ENCODE measurements around the gene BAIAP2. TPM values are rescaled to one million over a fixed set of nuclear protein-coding genes. Genes with fewer than 3 reads are reported as not detected.

BAIAP2 gene
- total and polyA plus RNA-seq, 2 donors from 2014 or later = 44.5 to 45.8 TPM

GRCh38 chr17:81092518-81093095, 57.7 kb downstream of the BAIAP2 start:
- DNase-seq = no peak
- peaks cover 0 to 9% (median 0%) of the 10 kb centered on the region in 3 donors for H3K36me3 ChIP-seq (ENCODE audit: control insufficient read depth in 2 of 3, insufficient read depth in 3 of 3, low read length in 3 of 3)
- no peaks in the 10 kb centered on the region for H3K9me3 ChIP-seq (ENCODE audit: control insufficient read depth in 2 of 3, insufficient read depth in 1 of 3, low read length in 3 of 3)
- no peak overlapping the region for H3K9ac ChIP-seq (ENCODE audit: low read length in 3 of 3)
- H3K27me3 ChIP-seq (ENCODE audit: control insufficient read depth, insufficient read depth, low read length) = no peaks in the 10 kb centered on the region
- intact Hi-C loops (cut with DNase I) = no loop called here
- no peak overlapping the region for H3K4me3 ChIP-seq (ENCODE audit: low read length in 3 of 3)
- H3K27ac ChIP-seq (ENCODE audit: low read depth in 2 of 2, low read length in 2 of 2) = no peak overlapping the region
- FAIRE-seq = no peak
- TF ChIP-seq, protein P1, sequence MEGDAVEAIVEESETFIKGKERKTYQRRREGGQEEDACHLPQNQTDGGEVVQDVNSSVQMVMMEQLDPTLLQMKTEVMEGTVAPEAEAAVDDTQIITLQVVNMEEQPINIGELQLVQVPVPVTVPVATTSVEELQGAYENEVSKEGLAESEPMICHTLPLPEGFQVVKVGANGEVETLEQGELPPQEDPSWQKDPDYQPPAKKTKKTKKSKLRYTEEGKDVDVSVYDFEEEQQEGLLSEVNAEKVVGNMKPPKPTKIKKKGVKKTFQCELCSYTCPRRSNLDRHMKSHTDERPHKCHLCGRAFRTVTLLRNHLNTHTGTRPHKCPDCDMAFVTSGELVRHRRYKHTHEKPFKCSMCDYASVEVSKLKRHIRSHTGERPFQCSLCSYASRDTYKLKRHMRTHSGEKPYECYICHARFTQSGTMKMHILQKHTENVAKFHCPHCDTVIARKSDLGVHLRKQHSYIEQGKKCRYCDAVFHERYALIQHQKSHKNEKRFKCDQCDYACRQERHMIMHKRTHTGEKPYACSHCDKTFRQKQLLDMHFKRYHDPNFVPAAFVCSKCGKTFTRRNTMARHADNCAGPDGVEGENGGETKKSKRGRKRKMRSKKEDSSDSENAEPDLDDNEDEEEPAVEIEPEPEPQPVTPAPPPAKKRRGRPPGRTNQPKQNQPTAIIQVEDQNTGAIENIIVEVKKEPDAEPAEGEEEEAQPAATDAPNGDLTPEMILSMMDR (IDR thresholded peaks at IDR 0.05; ENCODE audit: borderline replicate concordance, extremely low read depth, insufficient read depth) = no peak
- peaks cover 0 to 13% (median 1%) of the 10 kb centered on the region in 3 donors for H3K4me1 ChIP-seq (ENCODE audit: control insufficient read depth in 2 of 3, insufficient read depth in 2 of 3, low read depth in 1 of 3, low read length in 3 of 3)

DNA sequence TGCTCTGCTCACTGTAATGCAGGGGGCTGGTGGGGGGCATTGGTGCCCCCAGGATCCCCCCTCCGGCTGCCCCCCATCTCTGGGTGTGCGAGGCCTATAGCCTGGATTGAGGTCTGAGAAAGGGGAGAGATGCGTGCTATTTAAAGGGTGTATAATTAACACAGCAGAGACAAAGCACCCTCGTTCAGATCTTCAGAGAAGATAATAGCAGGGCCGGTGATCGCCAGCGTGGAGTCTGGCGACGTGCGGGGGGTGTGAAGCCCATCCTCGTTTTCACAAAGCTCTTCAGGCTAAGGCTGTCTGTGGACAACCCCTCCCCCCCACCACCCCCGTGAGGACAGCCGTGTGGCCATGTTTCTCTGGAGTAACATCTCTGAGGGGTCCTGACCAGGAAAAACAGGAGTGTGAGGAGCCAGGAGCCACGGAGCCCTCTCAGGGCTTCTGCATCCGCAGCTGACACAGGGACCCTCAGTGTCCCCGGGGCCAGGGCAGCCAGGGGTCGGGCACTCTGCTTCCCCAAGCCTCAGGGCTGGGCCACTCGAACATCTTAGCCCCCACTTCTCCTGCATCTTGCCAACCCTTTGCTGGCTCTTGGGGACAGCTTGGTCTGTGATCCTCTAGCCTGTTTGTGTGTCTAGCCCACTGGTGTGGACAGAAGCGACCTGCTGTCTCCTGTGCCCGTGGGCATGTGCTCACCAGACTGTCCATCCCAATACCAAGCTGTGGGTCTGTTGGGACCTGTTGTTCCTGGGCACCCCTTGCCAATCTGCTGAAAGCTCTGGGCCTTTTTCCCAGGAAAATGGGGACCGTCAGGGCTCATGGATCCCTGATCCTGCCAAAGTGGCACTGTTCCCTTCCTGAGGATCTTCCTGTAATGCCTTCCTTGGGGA, 58.9 kb downstream of the BAIAP2 start:
- TF ChIP-seq, protein P1 (IDR thresholded peaks at IDR 0.05; ENCODE audit: borderline replicate concordance, extremely low read depth, insufficient read depth) = no peak
- DNase-seq (no peak), FAIRE-seq (no peak)
- intact Hi-C loops (cut with DNase I) = no loop called here
- H3K4me3 ChIP-seq (ENCODE audit: low read length in 3 of 3) = no peak overlapping the region
- no peaks in the 10 kb centered on the region for H3K27me3 ChIP-seq (ENCODE audit: control insufficient read depth, insufficient read depth, low read length)
- no peaks in the 10 kb centered on the region for H3K36me3 ChIP-seq (ENCODE audit: control insufficient read depth in 2 of 3, insufficient read depth in 3 of 3, low read length in 3 of 3)
- H3K9me3 ChIP-seq (ENCODE audit: control insufficient read depth in 2 of 3, insufficient read depth in 1 of 3, low read length in 3 of 3) = no peaks in the 10 kb centered on the region
- H3K27ac ChIP-seq (ENCODE audit: low read depth in 2 of 2, low read length in 2 of 2) = peak overlapping the region in 1 of 2 donors; percentile 53
- H3K9ac ChIP-seq (ENCODE audit: low read length in 3 of 3) = no peak overlapping the region
- peaks cover 0 to 15% (median 3%) of the 10 kb centered on the region in 3 donors for H3K4me1 ChIP-seq (ENCODE audit: control insufficient read depth in 2 of 3, insufficient read depth in 2 of 3, low read depth in 1 of 3, low read length in 3 of 3)

GRCh38 chr17:81094509-81095382, 59.8 kb downstream of the BAIAP2 start:
- Histone ChIP-seq H3K9ac (ENCODE audit: low read length in 3 of 3) (no peak overlapping the region), H3K4me1 (ENCODE audit: control insufficient read depth in 2 of 3, insufficient read depth in 2 of 3, low read depth in 1 of 3, low read length in 3 of 3) (peaks cover 0 to 15% (median 3%) of the 10 kb centered on the region in 3 donors), H3K4me3 (ENCODE audit: low read length in 3 of 3) (no peak overlapping the region), H3K36me3 (ENCODE audit: control insufficient read depth in 2 of 3, insufficient read depth in 3 of 3, low read length in 3 of 3) (no peaks in the 10 kb centered on the region), H3K27me3 (ENCODE audit: control insufficient read depth, insufficient read depth, low read length) (no peaks in the 10 kb centered on the region), H3K27ac (ENCODE audit: low read depth in 2 of 2, low read length in 2 of 2) (peak overlapping the region; percentile 53 to 61), H3K9me3 (ENCODE audit: control insufficient read depth in 2 of 3, insufficient read depth in 1 of 3, low read length in 3 of 3) (no peaks in the 10 kb centered on the region)
- TF ChIP-seq, protein P1 (IDR thresholded peaks at IDR 0.05; ENCODE audit: borderline replicate concordance, extremely low read depth, insufficient read depth) = no peak
- intact Hi-C loops (cut with DNase I) = no loop called here
- DNase-seq (peak; percentile 89 to 95 (median 93)), FAIRE-seq (no peak)

All from kidney (tissue), 14 donors.